Left ventricle myocardium inferior (tissue), 1 donor: ENCODE data around the gene ZNF423. TPM values are rescaled to one million over a fixed set of nuclear protein-coding genes. Genes with fewer than 3 reads are reported as not detected.

ENCODE experiments used
- DNase-seq: peaks from one replicate; pipeline ENCODE4 v3.0.0-alpha.2; 2020
- H3K27ac ChIP-seq: fragments of 200-600 bp; replicated peaks from 2 replicates; pipeline ENCODE4 v1.8.0; 2021
- H3K27me3 ChIP-seq: fragments of 200-600 bp; 2 replicates; pipeline ENCODE4 v1.8.0; 2021; ENCODE audit warnings: low read depth
- H3K36me3 ChIP-seq: fragments of 200-600 bp; 2 replicates; pipeline ENCODE4 v1.8.0; 2021
- H3K4me1 ChIP-seq: fragments of 200-600 bp; 2 replicates; pipeline ENCODE4 v1.8.0; 2021
- H3K4me3 ChIP-seq: fragments of 200-600 bp; 2 replicates; pipeline ENCODE4 v1.8.0; 2021; ENCODE audit warnings: mild to moderate bottlenecking, moderate library complexity
- H3K9me3 ChIP-seq: fragments of 200-600 bp; replicated peaks from 2 replicates; pipeline ENCODE4 v1.8.0; 2021
- CTCF ChIP-seq: fragments of 200-600 bp; IDR thresholded peaks from 2 replicates; pipeline ENCODE4 v1.8.0; 2021; ENCODE audit warnings: antibody characterized with exemption, mild to moderate bottlenecking, borderline replicate concordance
- intact Hi-C: fragments of 100-400 bp; cut with micrococcal nuclease; formaldehyde crosslinking; loops from one replicate; pipeline ENCODE4 v1.11.0; 2022
- total RNA-seq: library from RNA; stranded (reverse); fragmentation: NEBNext Ultra II Directional; extraction: Animal tissue kit (Norgen Biotek cat#: 25700); gene quantifications from one replicate; pipeline ENCODE4 v1.2.1, GENCODE V29; 2021
- donor health status: DM: no; HTN: yes; CAD: no; lungs with severe emphysema.

The ZNF423 gene
- total RNA-seq, 1 donor from 2014 or later = 8.6 TPM

- no peaks in the 10 kb centered on the region for H3K9me3 ChIP-seq
- H3K4me3 ChIP-seq = no peak overlapping the region
- H3K36me3 ChIP-seq = no peaks in the 10 kb centered on the region
- peaks cover 17% of the 10 kb centered on the region for H3K4me1 ChIP-seq
- peaks cover 7% of the 10 kb centered on the region for H3K27me3 ChIP-seq
- intact Hi-C loops = no loop called here
- no peak for TF ChIP-seq CTCF
- peak; percentile 12 for DNase-seq
- H3K27ac ChIP-seq = no peak overlapping the region
Measured at GRCh38 chr16:49658531-49658930, 197.4 kb downstream of the ZNF423 start.

- no peak overlapping the region for H3K4me3 ChIP-seq
- no peak for DNase-seq
- H3K27me3 ChIP-seq = peaks cover 7% of the 10 kb centered on the region
- no peaks in the 10 kb centered on the region for H3K9me3 ChIP-seq
- no peak for TF ChIP-seq CTCF
- intact Hi-C loops = no loop called here
- no peaks in the 10 kb centered on the region for H3K36me3 ChIP-seq
- peaks cover 11% of the 10 kb centered on the region for H3K4me1 ChIP-seq
- no peak overlapping the region for H3K27ac ChIP-seq
Measured at GRCh38 chr16:49657736-49658465, 198.0 kb downstream of the ZNF423 start.

GRCh38 chr16:49654425-49654824 is 201.5 kb downstream of the ZNF423 start:
- peaks cover 7% of the 10 kb centered on the region for H3K27me3 ChIP-seq

GRCh38 chr16:49653577-49653976 is 202.3 kb downstream of the ZNF423 start:
- TF ChIP-seq CTCF = no peak
- Histone ChIP-seq H3K4me1 (peaks cover 4% of the 10 kb centered on the region), H3K9me3 (peaks cover 8% of the 10 kb centered on the region), H3K36me3 (no peaks in the 10 kb centered on the region), H3K27ac (peak overlapping the region; percentile 71), H3K27me3 (peaks cover 7% of the 10 kb centered on the region), H3K4me3 (no peak overlapping the region)
- intact Hi-C loops = no loop called here
- no peak for DNase-seq

More at GRCh38 chr16:49654425-49654824, 201.5 kb downstream of the ZNF423 start:
- no peak for DNase-seq
- H3K4me3 ChIP-seq = no peak overlapping the region
- no peaks in the 10 kb centered on the region for H3K9me3 ChIP-seq
- no peak for TF ChIP-seq CTCF
- H3K27ac ChIP-seq = no peak overlapping the region
- peaks cover 4% of the 10 kb centered on the region for H3K4me1 ChIP-seq
- H3K36me3 ChIP-seq = no peaks in the 10 kb centered on the region
- intact Hi-C loops = no loop called here

GRCh38 chr16:49653173-49653570 is 202.7 kb downstream of the ZNF423 start:
- Histone ChIP-seq H3K27me3 (peaks cover 7% of the 10 kb centered on the region), H3K4me1 (peaks cover 4% of the 10 kb centered on the region), H3K27ac (peak overlapping the region; percentile 71), H3K36me3 (peaks cover under 1% of the 10 kb centered on the region), H3K9me3 (peaks cover 12% of the 10 kb centered on the region), H3K4me3 (no peak overlapping the region)
- intact Hi-C loops = no loop called here
- no peak for TF ChIP-seq CTCF
- DNase-seq = no peak
